Thyroid gland (tissue), 4 donors: Measurements from ENCODE around the gene SYCE1.
"Not testable (repeated sequence)": the region's sequence is repeated elsewhere in the genome, so short reads cannot be mapped to it uniquely, and the experiment has no call there.

Source experiments
- POLR2A ChIP-seq, 2 donors: fragments of 450-650 bp; IDR thresholded peaks; one replicate each; pipeline ENCODE4 v1.6.1; 2017; ENCODE audit warnings: antibody characterized with exemption in 2 of 2, mild to moderate bottlenecking in 2 of 2, moderate library complexity in 1 of 2
- TF ChIP-seq, protein P1 (sequence below), 6 experiments: fragments of 200-600 bp in 3 of 6; fragments of 450-650 bp in 3 of 6; sonication (generic) in 3 of 6; IDR thresholded peaks; one replicate each; pipeline ENCODE4 v1.5.1; 2016 to 2019; ENCODE audit warnings: antibody characterized with exemption in 6 of 6, mild to moderate bottlenecking in 2 of 6, inconsistent platforms in 1 of 6, moderate library complexity in 1 of 6

DNA sequence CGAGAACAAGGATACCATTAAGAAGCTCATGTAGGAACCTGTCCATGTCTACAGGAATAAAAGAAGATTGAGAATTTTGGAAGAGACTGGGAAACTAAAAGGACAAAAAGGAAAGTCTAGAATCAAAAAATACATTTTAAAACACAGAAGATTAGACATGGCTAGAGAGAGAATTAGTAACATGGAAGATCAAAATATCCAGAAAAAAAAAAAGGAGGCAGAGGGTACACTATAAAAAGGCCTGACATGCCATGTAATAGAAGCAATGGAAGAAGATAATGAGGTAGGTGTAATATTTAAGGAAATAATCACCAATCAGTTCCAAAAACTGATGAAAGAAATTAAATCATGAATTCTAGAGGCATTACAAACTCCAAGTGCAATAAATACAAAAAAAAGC is 8.1 kb upstream of the SYCE1 start:
- TF ChIP-seq, protein P1, sequence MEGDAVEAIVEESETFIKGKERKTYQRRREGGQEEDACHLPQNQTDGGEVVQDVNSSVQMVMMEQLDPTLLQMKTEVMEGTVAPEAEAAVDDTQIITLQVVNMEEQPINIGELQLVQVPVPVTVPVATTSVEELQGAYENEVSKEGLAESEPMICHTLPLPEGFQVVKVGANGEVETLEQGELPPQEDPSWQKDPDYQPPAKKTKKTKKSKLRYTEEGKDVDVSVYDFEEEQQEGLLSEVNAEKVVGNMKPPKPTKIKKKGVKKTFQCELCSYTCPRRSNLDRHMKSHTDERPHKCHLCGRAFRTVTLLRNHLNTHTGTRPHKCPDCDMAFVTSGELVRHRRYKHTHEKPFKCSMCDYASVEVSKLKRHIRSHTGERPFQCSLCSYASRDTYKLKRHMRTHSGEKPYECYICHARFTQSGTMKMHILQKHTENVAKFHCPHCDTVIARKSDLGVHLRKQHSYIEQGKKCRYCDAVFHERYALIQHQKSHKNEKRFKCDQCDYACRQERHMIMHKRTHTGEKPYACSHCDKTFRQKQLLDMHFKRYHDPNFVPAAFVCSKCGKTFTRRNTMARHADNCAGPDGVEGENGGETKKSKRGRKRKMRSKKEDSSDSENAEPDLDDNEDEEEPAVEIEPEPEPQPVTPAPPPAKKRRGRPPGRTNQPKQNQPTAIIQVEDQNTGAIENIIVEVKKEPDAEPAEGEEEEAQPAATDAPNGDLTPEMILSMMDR (IDR thresholded peaks at IDR 0.05), result not testable (repeated sequence)
- not testable (repeated sequence) for TF ChIP-seq POLR2A (IDR thresholded peaks at IDR 0.05)
